Ishikawa (cell line): ENCODE data around the gene SLC16A4.
A peak's percentile ranks its signal among the peaks of the same experiment; 100 is the strongest.

Experiments
- CEBPB ChIP-seq: IDR thresholded peaks from 2 replicates; pipeline ENCODE4 v1.6.1; 2012
- CREB1 ChIP-seq: IDR thresholded peaks from 2 replicates; pipeline ENCODE4 v1.6.1; 2012; ENCODE audit warnings: low read depth
- EGR1 ChIP-seq: IDR thresholded peaks from 2 replicates; pipeline ENCODE4 v1.6.1; 2012
- EP300 ChIP-seq: IDR thresholded peaks from 2 replicates; pipeline ENCODE4 v1.6.1; 2012; ENCODE audit warnings: borderline replicate concordance
- FOXM1 ChIP-seq: IDR thresholded peaks from 2 replicates; pipeline ENCODE4 v1.6.1; 2012; ENCODE audit warnings: low read depth, borderline replicate concordance
- NFIC ChIP-seq: IDR thresholded peaks from 2 replicates; pipeline ENCODE4 v1.6.1; 2012
- RAD21 ChIP-seq: IDR thresholded peaks from 2 replicates; pipeline ENCODE4 v1.6.1; 2012; ENCODE audit warnings: low read depth
- TAF1 ChIP-seq: IDR thresholded peaks from 2 replicates; pipeline ENCODE4 v1.6.1; 2012; ENCODE audit warnings: low read depth, mild to moderate bottlenecking
- TCF12 ChIP-seq: IDR thresholded peaks from 2 replicates; pipeline ENCODE4 v1.6.1; 2012; ENCODE audit warnings: low read depth
- TEAD4 ChIP-seq: IDR thresholded peaks from 2 replicates; pipeline ENCODE4 v1.6.1; 2012
- YY1 ChIP-seq: IDR thresholded peaks from 2 replicates; pipeline ENCODE4 v1.6.1; 2012; ENCODE audit warnings: low read depth
- ZBTB7A ChIP-seq: IDR thresholded peaks from 2 replicates; pipeline ENCODE4 v1.6.1; 2012; ENCODE audit warnings: low read depth
- TF ChIP-seq, protein P1 (sequence below): IDR thresholded peaks from 2 replicates; pipeline ENCODE4 v1.6.1; 2012
- TF ChIP-seq, protein P2 (sequence below): IDR thresholded peaks from 2 replicates; pipeline ENCODE4 v1.6.1; 2012; ENCODE audit warnings: low read depth, mild to moderate bottlenecking
- TF ChIP-seq, protein P3 (sequence below): IDR thresholded peaks from 2 replicates; pipeline ENCODE4 v1.6.1; 2012

SLC16A4 gene

DNA sequence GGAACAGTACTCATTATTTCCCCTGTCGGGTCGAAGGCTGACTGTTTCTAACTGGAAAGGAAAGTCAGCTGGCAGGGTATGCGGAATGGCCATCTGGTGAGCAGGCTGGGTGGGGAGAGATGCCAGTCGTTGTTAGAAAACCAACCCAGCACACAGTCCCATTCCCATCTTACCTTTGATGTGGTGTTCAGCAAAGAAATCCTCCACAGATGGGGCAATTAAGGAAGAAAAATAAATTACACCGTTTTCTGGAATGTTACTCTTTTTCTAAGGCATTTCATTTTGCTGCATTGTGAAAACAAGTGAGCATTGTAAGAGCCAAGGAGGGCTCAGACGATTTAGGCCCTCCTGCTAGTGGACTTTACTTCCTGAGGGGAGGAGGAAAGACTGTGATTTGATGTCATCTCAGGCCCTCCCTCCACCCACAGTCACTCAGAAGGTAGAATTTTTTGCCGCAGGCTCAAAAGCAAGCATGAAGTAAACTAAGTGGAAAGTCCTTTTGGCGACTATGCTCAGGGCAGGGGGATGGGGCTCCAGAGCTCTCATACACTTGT is at the start of gene SLC16A4:
Gene SLC16A4, minus strand, starts transcription at position 335 of the 554 bp plus-strand sequence. CDS start 1,703 bp downstream, outside the sequence.
- TF ChIP-seq EP300 = no peak
- no peak for TF ChIP-seq NFIC
- TF ChIP-seq YY1 = no peak
- TF ChIP-seq, protein P1, sequence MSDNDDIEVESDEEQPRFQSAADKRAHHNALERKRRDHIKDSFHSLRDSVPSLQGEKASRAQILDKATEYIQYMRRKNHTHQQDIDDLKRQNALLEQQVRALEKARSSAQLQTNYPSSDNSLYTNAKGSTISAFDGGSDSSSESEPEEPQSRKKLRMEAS = no peak
- TF ChIP-seq CREB1 = no peak
- no peak for TF ChIP-seq TCF12

DNA sequence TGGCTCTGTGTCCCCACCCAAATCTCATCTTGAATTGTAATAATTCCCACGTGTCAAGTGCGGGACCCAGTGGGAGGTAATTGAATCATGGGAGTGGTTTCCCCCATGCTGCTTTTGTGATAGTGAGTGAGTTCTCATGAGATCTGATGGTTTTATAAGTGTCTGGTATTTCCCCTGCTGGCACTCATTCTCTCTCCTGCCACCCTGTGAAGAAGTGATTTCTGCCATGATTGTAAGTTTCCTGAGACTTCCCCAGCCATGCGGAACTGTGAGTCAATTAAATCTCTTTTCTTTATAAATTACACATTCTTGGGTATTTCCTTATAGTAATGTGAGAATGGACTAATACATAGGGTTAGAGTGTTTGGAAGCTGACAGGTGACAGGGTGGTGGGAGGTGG is 49.0 kb upstream of the SLC16A4 start:
- TF ChIP-seq EP300 (peak; percentile 73; the same call in 1 of the 2 replicates), FOXM1 (0 out of 2 replicates have a peak, but pooled peaks have one; percentile 28), TCF12 (peak; percentile 55; the same call in 1 of the 2 replicates)

DNA sequence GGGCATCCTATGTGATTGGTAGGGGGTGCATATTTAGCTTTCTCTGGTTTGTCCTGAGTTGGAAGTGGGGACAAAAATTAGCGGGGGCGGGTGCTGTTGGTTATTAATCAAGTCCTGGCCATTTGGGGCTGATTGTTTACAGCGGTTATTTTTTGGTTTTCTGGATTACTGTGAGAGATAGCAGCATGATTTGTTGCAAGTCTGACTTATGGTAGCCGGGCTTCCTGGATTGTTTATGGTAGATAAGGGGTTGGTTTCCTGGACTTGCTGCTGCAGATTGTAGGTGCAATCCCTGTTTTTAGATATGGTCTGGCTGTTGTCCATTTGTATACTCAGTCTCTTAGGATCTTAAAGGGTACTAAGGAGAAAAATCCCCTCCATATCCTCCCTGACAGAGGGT is 48.1 kb upstream of the SLC16A4 start:
- TF ChIP-seq, protein P2, sequence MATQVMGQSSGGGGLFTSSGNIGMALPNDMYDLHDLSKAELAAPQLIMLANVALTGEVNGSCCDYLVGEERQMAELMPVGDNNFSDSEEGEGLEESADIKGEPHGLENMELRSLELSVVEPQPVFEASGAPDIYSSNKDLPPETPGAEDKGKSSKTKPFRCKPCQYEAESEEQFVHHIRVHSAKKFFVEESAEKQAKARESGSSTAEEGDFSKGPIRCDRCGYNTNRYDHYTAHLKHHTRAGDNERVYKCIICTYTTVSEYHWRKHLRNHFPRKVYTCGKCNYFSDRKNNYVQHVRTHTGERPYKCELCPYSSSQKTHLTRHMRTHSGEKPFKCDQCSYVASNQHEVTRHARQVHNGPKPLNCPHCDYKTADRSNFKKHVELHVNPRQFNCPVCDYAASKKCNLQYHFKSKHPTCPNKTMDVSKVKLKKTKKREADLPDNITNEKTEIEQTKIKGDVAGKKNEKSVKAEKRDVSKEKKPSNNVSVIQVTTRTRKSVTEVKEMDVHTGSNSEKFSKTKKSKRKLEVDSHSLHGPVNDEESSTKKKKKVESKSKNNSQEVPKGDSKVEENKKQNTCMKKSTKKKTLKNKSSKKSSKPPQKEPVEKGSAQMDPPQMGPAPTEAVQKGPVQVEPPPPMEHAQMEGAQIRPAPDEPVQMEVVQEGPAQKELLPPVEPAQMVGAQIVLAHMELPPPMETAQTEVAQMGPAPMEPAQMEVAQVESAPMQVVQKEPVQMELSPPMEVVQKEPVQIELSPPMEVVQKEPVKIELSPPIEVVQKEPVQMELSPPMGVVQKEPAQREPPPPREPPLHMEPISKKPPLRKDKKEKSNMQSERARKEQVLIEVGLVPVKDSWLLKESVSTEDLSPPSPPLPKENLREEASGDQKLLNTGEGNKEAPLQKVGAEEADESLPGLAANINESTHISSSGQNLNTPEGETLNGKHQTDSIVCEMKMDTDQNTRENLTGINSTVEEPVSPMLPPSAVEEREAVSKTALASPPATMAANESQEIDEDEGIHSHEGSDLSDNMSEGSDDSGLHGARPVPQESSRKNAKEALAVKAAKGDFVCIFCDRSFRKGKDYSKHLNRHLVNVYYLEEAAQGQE = no peak
- TF ChIP-seq NFIC (no peak), TAF1 (no peak), ZBTB7A (no peak), CEBPB (no peak), CREB1 (no peak), YY1 (no peak), FOXM1 (no peak), TCF12 (no peak), EP300 (no peak), EGR1 (no peak)
- TF ChIP-seq, protein P1 = no peak
- TF ChIP-seq, protein P3, sequence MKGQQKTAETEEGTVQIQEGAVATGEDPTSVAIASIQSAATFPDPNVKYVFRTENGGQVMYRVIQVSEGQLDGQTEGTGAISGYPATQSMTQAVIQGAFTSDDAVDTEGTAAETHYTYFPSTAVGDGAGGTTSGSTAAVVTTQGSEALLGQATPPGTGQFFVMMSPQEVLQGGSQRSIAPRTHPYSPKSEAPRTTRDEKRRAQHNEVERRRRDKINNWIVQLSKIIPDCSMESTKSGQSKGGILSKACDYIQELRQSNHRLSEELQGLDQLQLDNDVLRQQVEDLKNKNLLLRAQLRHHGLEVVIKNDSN = no peak

DNA sequence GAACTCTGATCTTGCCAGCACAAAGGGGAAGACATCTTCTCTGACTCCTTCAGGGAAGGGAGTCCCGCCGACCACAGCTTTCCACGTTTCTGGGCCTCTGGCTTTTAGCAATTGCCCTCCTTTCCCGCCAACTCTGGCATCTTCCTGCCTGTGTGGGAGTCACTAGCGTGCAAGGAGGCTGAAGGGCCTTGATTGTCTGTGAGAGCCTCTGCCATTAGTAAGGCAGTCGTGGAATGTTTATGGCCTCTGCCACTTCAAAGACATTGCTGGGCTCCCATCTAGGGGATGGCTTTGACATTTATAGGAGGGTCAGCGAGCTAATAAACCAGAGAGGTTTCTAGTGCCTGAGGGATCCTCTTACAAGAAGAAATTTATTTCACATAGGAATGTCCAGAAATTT is 45.8 kb upstream of the SLC16A4 start:
- TF ChIP-seq NFIC (no peak), YY1 (no peak), TAF1 (no peak), TEAD4 (no peak), ZBTB7A (no peak), CREB1 (no peak), EGR1 (no peak), TCF12 (no peak), CEBPB (no peak), RAD21 (no peak)
- TF ChIP-seq, protein P3 = no peak
- TF ChIP-seq, protein P1 = no peak

DNA sequence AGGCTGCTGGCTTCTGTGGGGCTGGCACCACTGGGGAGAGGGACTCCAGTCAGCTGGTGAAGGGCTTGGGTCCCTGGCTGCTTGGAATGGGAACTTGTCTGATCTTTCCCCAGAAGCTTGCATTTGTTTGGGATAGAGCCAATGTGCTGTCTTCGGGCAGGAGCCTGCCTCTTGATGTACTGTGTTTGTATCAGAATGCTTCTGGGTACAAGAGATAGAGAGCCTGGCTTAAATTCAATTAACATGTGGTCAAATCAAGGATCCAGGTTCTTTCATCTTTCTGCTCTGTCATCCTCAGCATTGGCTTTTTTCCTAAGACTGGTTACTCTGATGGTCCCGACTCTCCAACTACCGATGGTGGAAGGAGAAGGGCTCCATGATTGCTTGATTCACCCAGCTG is 44.1 kb upstream of the SLC16A4 start:
- TF ChIP-seq TCF12 (no peak), FOXM1 (no peak), ZBTB7A (no peak), CEBPB (no peak), CREB1 (no peak), EP300 (no peak), RAD21 (no peak), TEAD4 (no peak), TAF1 (no peak), NFIC (no peak), EGR1 (no peak), YY1 (no peak)
- TF ChIP-seq, protein P2 = no peak
- TF ChIP-seq, protein P3 = no peak
